Measurements from ENCODE around the gene EIF3F.

Gene EIF3F

DNA sequence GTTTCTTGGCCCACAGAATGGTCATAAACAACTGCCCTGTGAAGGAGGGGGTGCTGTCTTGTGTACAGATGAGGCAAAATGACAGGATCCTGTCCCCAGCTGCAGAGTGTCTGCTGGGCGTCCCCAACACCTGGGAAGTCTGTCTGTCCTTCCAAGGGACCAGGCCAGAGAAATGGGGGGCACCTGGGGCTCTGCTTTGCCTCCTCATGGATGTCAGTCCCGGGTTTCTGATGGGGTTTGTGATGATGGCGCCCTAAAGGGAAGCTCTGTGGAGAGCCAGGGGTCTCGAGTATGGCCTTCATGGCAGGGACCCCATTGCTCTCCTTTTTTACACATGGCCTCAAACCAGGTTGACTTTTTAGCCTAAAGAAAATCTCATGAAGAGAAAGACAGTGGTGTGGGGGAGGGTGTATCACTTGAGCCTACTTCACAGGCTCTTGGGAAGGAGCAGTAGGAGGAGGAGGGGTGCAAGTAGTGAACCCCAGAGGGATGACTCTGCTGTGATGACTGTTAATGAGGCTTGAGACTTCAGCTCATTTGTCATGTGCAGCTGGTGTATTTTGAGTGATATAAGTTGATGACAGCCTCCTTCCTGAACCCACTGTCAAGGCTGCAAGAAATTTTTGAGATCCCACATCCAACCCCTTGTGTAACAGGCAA lies 53.3 kb downstream of the EIF3F start:
- DNase-seq = no peak

DNA sequence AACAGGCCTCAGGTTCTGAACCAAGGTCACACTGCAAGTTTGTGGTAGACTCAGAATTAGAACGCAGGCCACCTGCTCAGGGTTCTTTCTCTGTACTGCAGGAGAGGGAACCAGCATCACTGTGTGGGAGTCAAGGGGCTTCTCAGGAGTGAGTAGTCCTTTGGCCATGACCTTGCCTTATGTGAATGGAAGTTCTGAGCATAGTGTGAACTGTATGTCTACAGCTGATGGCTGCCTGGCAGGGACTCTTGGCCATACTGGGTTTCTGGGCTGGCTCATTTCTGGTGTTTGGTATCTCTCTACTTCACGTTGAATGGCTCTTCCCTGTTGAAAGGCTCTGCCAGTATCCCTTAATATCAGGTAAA lies 53.8 kb downstream of the EIF3F start:
- no peak for DNase-seq

DNA sequence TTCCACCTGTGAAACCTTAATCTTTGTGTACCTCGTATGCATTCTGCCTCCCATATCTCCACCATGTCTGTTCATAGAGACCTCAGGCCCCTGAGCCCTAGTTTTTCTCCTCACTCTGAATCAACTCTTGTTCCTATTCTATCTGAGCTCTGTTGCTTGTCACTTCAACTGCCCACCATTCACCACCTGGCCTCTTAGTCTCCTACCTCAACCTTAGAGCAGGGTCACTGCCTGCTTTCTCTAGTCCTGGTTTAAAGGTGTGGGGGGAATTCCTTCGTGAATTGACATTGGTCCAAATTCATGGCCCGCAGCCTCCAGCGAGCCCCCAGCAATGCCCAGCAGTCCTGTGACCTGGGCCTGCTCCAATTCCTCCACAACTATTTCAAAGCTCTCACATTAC lies 54.4 kb downstream of the EIF3F start:
- DNase-seq = no peak

DNA sequence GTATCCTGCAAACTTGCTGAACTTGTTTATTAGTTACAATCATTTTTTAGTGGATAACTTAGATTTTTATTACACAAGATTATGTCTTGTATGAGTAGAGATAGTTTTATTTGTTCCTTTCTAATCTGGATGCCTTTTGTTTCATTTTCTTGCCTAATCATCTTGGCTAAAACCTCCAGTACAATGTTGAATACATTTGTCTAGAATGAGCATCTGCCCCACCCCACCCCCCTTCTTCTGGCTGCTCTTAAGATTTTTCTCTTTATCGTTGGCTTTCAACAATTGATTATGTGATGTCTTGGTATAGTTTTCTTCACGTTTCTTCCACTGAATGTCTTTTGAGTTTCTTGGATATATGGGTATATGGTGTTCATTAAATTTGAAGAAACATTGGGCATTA lies 56.6 kb downstream of the EIF3F start:
- DNase-seq = no peak

DNA sequence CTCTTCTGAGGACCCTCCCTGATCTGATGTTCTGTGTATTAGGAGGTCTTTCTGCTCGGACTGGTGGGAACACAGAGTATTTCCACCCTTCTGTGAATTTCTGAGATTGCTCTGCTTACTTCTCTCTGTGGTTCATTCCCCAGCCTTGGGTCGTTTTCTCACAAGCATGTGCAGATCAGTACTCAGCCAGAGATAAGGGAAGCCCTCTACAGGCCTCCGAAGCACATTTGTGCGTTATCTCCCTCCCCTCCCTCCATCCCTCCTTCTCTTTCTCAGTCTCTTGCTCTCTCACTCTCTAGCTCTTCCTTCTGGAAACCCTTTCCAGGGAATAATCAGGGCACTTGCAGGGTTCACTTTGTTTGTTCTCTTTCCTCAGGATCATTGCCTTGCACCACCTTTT lies 58.7 kb downstream of the EIF3F start:
- DNase-seq = no peak

DNA sequence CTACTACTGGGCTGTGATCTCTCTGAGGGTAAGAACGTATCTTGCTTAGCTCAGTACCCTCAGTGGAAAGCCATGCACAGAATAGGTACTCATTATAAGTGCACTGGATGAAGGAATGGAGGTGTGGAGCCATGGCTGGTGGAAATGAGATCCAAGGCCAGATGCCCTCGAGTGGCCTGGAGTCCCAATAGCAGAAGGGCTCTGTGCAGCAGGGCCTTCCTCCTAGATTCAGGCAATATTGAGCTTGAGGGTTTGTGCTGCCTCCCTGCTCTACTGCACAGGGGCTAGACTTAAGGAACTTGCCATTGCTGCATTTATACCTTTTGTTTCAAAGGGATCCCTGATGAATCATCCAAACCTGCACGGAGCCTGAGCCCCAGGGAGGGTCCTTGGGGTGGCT lies 60.2 kb downstream of the EIF3F start:
- no peak for DNase-seq

DNA sequence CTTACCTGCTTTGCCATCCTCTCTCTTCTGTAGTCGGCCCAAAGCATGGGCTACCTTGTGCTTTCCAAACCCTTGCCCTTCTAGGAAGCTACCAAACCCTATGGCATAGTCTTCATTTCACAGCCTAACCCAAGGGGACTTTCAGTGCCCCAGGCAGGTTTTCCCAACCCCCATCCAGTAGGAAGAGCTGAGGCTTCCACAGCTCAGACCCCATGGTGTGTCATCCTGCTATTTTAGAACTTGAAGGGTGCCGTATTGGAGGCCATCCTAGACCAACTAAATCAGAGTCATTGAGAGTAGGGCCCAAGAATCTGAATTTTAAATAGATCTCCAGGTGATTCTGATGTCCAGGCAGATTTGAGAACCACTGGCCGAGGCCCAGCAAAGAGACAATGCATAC lies 61.9 kb downstream of the EIF3F start:
- DNase-seq = no peak
